GM19372 (cell line): Measurements from ENCODE around the gene ALDH1A1.
"Not testable (repeated sequence)": the region's sequence is repeated elsewhere in the genome, so short reads cannot be mapped to it uniquely, and the experiment has no call there.

Source experiments
- ATAC-seq: cut with Tn5 transposase; IDR thresholded peaks from one replicate; pipeline ENCODE4 v1.9.1; 2021; ENCODE audit warnings: mild to moderate bottlenecking, low read depth, moderate library complexity; ENCODE audit not compliant: unreplicated experiment

ALDH1A1 gene

GRCh38 chr9:72946318-72946717 is 6.5 kb downstream of the ALDH1A1 start:
- ATAC-seq: no peak

DNA sequence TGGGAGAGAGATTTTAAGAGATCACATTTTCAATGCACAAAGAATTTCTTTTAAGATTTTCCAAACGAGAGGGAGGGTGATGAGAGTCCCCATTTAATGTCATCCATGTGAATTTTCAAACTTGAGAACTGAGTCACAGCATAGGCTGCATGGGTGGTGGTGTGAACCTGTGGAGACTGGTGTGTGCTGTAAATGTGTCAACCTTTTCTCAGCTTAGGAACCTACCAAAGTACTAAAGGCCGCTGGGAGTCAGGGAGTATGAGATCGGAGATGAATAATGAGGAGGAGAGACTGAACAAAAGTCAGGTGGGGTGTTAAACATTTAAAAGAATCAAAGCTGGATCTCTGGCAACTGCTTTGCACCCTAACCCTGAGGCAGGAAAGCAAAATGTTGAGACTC is 7.5 kb downstream of the ALDH1A1 start:
- ATAC-seq: no peak

DNA sequence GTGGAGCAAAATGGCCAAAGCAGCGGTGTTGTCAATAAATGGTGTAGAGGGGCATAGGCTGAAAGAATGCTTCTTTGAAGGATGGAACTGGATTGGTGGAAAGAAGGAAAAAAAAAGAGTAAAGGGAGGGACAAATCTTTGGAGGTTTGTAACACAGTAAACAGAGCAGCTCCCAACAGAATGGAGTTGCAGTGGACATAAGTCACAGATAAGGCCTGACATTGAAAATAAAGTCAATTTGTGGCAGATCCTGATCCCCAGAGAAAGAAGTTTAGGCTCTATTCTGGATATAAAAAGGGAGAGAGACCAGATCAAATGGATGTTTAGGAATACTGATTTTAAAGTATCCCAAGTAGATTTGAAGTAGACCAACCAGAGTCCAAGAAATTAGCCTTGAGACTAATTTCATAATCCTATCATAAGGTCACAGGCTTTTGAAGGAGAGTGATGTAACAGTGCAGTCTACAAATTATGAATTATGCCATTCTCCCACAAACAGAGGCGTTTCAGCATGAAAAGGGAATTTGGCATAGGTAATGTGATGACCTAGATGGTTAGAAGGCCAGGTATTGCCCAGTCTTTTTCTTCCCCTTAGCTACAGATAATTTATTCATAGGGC is 8.9 kb downstream of the ALDH1A1 start:
- no peak for ATAC-seq

DNA sequence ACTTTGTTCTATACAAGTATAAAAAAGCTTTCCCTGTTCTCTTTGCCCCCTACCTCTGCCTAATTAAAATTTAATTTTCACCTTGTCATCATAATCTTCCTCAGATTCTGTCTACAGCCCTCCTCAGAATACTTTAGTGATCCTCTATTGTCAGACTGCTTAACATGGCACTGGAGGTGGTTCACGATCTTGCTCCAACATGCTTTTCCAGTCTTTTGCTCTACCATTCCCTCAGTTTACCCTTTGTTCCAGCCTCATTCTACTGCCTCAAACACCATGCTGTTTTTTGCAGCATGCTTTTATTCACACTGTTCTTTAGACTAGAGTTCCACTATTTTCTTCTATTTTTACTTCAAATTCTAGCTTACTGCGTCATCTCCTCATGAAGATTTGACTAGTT is 10.4 kb downstream of the ALDH1A1 start:
- no peak for ATAC-seq

DNA sequence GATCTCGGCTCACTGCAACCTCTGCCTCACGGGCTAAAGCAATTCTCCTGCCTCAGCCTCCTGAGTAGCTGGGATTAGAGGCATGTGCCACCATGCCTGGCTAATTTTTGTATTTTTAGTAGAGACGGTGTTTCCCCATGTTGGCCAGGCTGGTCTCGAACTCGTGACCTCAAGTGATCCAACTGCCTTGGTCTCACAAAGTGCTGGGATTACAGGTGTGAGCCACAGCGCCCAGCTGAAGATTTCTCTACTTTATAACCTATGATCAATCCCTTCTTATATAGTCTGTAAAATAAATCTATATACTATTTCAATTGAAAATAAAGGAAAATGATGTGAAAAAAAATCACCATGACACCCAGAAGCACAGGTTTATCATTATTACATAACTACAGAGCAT is 13.3 kb downstream of the ALDH1A1 start:
- ATAC-seq: not testable (repeated sequence)

- ATAC-seq: no peak
These were observed 15.3 kb downstream of the ALDH1A1 start for GRCh38 chr9:72937545-72937944.

DNA sequence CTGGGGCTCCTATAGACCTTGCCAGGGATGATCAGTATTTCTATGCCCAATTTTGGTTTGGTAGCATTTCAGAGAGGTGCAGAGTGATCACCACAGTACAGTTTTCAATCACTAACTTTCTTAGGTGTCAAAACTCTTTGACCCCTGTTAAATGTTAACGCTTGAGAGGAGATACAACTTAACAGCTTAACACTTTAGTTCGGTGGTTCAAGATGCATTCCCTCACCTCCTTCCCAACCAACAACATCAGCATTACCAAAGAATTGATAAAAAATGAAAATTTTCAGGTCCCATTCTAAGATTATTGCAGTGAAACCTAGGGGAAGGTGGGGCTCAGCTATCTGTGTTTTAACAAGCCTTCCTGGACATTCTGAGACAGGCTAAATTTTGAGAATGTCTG is 16.2 kb downstream of the ALDH1A1 start:
- ATAC-seq: no peak

GRCh38 chr9:72936266-72936665 is 16.6 kb downstream of the ALDH1A1 start:
- no peak for ATAC-seq

- no peak for ATAC-seq
These were observed 17.3 kb downstream of the ALDH1A1 start for GRCh38 chr9:72935595-72935994.

- ATAC-seq: no peak
These were observed 18.9 kb downstream of the ALDH1A1 start for GRCh38 chr9:72933730-72934665.

DNA sequence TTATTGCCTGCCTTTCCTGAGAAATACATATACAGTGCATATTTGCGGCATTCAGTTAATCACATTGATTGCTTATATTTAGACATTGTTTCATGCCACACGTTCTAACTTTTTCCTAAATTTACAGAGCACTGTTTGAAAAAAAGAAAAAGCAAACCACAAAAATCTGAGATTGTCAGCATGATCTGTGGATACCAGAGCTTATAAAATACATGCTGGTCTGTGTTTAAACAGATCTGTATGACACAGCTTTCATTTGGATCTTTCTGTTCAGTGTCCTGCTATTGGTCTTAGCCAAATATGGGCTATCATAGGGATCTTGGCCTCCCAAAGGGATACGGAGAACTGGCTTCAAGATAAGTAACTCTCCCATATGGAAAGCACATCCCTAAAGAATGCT is 20.2 kb downstream of the ALDH1A1 start:
- ATAC-seq: no peak

GRCh38 chr9:72931897-72932296 is 21.0 kb downstream of the ALDH1A1 start:
- no peak for ATAC-seq

DNA sequence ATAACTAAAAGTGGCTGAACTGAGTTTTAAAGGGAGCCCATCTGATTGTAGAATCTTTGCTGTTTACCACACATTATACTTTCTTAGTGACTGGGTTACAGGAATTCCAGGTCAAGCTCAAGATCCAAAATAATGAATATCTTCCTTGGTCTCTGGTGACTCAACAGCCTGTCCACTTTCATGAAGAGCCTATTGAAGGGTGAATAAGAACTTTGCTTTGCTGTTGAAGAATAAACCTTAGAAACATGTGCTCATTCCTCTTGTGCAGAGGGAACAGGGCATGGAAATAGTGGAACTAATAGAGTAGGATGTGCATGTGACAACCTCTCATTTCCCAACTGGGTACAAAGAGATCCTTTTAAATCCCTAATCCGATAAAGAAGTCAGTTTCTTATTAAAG is 21.4 kb downstream of the ALDH1A1 start:
- no peak for ATAC-seq

DNA sequence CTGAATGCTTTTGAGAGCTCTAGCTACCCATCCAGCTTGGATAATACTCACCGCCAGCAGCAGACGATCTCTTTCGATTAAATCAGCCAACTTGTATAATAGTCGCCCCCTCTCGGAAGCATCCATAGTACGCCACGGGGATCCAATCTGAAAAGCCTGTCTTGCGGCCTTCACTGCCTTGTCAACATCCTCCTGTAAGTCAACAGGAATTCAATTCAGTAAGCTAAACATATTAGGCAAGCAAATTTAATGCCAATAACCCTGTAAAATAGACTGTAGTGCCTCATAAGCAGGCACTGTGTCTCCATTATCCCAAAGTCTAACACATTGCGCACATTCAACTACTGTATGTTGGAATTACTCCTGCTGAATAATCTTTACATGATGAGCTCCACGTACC is 22.0 kb downstream of the ALDH1A1 start:
- no peak for ATAC-seq

GRCh38 chr9:72929542-72929941 is 23.3 kb downstream of the ALDH1A1 start:
- no peak for ATAC-seq

DNA sequence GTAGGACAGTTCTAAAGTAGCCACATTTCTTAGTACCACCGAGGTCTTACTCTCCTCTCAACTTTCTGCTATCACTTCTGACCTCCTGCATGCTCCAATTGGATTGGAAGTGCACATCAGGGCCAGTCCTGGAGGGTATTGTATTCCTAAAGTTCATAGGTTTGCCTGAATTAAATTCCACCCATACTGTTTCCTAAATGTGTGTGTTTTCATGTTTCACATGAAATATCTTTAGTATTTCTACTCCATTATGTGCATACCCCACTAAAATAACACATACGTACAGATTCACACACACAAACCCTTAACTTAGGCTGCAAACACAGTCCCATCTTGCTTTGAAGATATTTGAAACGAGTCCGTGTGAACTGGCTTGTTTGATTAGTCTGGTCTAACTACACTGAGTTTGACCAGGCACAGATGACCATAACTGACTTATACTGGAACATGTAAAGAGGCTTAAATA is 24.8 kb downstream of the ALDH1A1 start:
- ATAC-seq: no peak

- no peak for ATAC-seq
These were observed 26.3 kb downstream of the ALDH1A1 start for GRCh38 chr9:72926506-72926905.

DNA sequence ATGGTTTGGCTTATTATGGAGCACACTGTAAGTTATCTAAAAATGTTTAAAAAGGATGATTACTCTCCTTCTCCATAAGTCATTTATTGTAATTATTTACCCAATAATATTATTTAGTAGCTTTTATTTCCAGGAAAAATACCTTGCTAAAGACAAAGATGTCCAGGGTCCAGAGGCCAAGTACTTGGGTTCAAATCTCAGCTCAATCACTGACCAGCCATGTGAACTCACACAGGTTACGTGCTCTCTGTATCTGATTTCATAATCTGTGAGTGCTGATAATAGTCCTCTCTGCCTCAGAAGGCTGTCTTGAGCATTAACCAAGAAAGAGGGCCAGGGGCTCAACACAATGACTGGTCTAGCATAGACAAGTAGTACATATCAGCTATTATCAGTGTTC is 27.0 kb downstream of the ALDH1A1 start:
- no peak for ATAC-seq

- ATAC-seq: no peak
These were observed 27.6 kb downstream of the ALDH1A1 start for GRCh38 chr9:72925126-72925789.

GRCh38 chr9:72924154-72924790 is 28.6 kb downstream of the ALDH1A1 start:
- ATAC-seq: no peak

GRCh38 chr9:72923077-72923476 is 29.8 kb downstream of the ALDH1A1 start:
- ATAC-seq: no peak
